ENCODE results near the gene ADCY5. TPM values are rescaled to one million over a fixed set of nuclear protein-coding genes. Genes with fewer than 3 reads are reported as not detected.

The ADCY5 gene
- total RNA-seq, 1 donor from 2014 or later: 232 TPM

DNA sequence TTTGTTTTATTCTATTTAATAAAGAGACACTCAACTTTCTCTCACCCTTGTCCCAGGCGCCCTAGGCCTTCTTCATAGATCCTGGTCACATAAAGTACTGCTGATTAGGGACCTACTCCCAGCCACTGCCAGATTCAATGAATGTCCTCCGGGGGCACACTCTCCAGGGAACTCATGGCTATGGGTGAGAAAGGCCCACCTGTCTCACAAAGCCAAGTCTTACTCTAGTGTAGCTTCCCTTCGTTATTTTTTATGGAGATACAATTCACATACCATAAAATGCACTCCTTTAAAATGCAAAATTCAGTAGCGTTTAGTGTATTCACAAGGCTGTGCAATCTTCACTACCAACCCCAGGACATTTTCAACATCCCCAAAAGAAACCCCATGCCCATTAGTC is 87.8 kb downstream of the ADCY5 start:
- intact Hi-C loops (cut with DNase I): no loop called here
- DNase-seq (ENCODE audit: missing footprints) (no peak), ATAC-seq (no peak)

DNA sequence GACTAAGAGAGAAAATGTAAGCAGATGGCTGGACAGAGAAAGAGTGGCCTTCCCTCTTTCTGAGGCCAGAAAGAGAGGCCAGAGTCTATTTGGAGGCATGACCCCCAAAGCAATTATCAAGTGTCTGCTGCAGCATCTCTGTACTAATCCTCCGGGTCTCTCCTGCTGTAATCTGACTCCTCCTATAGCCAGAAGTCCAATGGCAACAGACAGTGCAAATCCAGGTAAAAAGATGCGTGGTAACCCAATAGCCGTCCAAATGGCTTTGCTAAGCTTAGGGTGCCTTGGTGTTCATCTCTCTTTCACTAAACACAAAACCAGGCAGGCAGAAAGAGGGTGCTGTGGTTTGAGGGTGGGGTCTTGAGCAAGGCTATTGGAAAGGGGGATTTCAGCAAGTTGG is 91.6 kb downstream of the ADCY5 start:
- DNase-seq (ENCODE audit: missing footprints) (no peak), ATAC-seq (no peak)
- intact Hi-C loops (cut with DNase I): no loop called here

DNA sequence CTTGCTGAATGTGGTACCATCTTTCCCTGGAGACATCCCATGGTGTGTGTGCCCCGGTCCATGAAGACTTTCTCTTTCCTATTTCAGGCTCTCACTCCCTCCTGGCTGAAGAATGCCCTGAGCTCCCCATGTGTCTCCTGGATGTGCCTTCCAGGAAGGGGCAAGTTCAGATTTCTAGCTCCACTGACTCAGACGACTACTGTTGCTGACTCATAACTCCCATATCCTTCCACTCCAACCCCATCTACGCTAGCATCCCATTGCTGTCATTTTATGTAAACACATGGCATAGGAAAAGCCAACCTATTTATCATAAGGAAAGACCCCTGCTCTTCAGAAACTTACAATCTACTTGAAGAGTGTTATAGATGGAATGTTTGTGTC is 95.0 kb downstream of the ADCY5 start:
- no peak for DNase-seq (ENCODE audit: missing footprints)
- intact Hi-C loops (cut with DNase I): no loop called here
- ATAC-seq: no peak

- ATAC-seq: no peak
Observed at GRCh38 chr3:123353227-123353849, 95.6 kb downstream of the ADCY5 start.

DNA sequence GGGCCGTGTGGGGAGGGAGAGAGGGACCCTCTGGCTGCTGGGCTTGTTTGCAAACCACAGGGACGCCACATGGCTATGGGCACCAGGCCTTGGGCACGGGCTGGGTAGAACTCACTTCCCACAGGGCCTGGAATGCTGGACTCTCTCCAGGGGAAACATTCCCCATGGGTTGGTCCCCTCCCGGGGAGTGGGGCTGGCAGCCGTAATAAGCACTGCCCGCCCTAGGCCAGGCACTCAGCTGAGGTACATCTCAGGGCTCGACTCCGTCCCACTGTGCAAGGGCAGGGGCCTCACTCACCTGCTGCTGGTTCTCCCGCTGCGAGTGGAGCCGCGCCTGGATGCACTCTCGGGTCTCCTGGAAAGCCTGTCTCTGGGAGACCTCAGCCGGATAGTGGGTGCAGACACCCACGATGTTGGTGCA is 96.7 kb downstream of the ADCY5 start:
- intact Hi-C loops (cut with DNase I): no loop called here
- DNase-seq (ENCODE audit: missing footprints): peak; percentile 64
- peak; percentile 72 for ATAC-seq

More at GRCh38 chr3:123353227-123353849, 95.6 kb downstream of the ADCY5 start:
- intact Hi-C loops (cut with DNase I): no loop called here
- peak; percentile 18 for DNase-seq (ENCODE audit: missing footprints)

GRCh38 chr3:123351501-123351900 is 97.4 kb downstream of the ADCY5 start:
- ATAC-seq (no peak), DNase-seq (ENCODE audit: missing footprints) (peak; percentile 45)
- intact Hi-C loops (cut with DNase I): no loop called here

GRCh38 chr3:123350971-123351370 is 97.9 kb downstream of the ADCY5 start:
- no peak for ATAC-seq
- intact Hi-C loops (cut with DNase I): no loop called here
- DNase-seq (ENCODE audit: missing footprints): no peak

DNA sequence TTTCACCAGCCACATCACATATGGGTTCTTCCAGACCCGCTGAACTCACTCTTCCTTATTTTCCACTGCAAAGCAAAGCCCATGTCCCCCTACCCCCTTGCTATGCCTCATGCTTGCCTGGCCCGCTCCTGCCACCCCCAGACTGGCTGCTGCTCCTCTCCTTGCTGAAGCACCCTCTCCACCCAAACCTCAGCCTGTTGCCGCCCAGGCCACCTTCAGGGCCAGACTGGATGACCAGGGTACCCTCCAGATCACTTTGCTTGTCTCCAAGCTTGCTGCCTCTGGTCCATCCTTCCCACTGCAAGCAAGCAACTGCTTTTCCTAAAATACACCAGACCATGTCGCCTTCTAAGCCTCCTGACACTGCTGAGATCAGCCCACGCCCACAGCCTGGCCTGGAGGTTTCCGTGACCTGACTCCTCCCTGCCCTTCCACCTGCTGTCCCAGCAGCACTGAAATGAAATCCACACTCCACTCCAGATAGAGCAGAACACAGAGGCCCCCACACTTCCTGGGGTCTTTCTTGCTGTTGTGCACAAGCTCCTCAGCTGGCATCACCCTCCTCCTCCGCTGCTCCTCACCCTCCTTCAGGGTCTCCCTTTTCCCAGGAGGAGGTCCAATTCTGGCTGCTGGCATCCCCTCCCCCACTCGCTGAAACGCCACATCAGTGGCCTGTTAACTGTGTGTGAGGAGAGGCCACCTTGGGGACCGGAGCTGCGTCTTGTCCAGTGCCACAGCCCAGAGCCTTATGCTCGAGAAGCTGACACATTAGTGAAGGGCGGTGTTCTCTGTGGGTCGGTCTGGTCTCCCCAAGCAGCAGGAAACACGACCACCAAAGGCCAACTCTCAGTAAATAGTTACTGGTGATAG is 99.1 kb downstream of the ADCY5 start:
- no peak for DNase-seq (ENCODE audit: missing footprints)
- ATAC-seq: no peak
- intact Hi-C loops (cut with DNase I): loop anchor here (5.0 kb wide), 1 partner anchor 98 kb away; the partner anchor contains the start of gene ADCY5

DNA sequence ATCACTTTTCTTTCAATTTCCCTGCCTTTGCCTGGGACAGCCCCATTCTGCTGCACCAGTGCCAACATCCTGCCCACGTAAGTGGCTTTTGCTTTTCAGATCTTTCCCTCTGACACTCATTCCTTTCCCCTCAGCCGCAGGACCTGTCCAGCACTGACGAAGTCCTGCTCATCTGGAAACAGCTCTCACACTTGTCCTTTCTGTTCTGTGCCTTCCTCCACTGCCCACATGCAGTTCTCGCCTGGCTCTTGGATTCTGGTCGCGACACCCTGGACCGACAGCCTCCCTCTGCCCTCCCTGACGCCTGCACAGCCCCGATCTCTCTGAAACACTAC is 99.7 kb downstream of the ADCY5 start:
- DNase-seq (ENCODE audit: missing footprints): no peak
- no peak for ATAC-seq
- intact Hi-C loops (cut with DNase I): loop anchor here (5.0 kb wide), 1 partner anchor 98 kb away; the partner anchor contains the start of gene ADCY5

- no peak for DNase-seq (ENCODE audit: missing footprints)
- intact Hi-C loops (cut with DNase I): loop anchor here (5.0 kb wide), 1 partner anchor 99 kb away; the partner anchor contains the start of gene ADCY5
- no peak for ATAC-seq
Observed at GRCh38 chr3:123348471-123349200, 100.3 kb downstream of the ADCY5 start.

GRCh38 chr3:123347691-123348264 is 101.1 kb downstream of the ADCY5 start:
- intact Hi-C loops (cut with DNase I): loop anchor here (5.0 kb wide), 1 partner anchor 100 kb away; the partner anchor contains the start of gene ADCY5
- DNase-seq (ENCODE audit: missing footprints) (no peak), ATAC-seq (no peak)

DNA sequence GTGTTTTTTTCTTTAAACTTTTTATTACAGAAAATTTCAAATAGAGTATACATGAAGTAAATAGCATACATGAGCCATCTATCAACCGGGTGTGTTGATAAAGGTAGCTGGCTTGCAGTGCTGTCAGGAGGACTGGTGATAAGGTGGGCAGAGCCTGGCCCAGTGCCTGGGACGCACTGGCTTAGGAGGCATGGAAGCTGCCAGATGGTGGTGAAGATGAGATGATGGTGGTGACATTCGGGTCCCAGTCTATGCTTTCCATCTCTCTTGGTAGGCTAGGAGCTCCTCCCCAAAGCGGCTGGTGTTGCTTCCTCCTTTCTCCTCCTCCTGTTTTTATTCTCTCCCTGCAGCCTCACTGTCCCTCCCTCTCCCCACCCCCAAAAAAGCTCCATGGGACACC is 101.7 kb downstream of the ADCY5 start:
- ATAC-seq: peak; percentile 47
- intact Hi-C loops (cut with DNase I): loop anchor here (5.0 kb wide), 1 partner anchor 100 kb away; the partner anchor contains the start of gene ADCY5
- DNase-seq (ENCODE audit: missing footprints): no peak

- intact Hi-C loops (cut with DNase I): loop anchor here (5.0 kb wide), 1 partner anchor 101 kb away; the partner anchor contains the start of gene ADCY5
- no peak for DNase-seq (ENCODE audit: missing footprints)
- no peak for ATAC-seq
Observed at GRCh38 chr3:123346021-123346420, 102.9 kb downstream of the ADCY5 start.

- intact Hi-C loops (cut with DNase I): loop anchor here (5.0 kb wide), 1 partner anchor 102 kb away; the partner anchor contains the start of gene ADCY5
- no peak for ATAC-seq
- DNase-seq (ENCODE audit: missing footprints): no peak
Observed at GRCh38 chr3:123344907-123345594, 103.8 kb downstream of the ADCY5 start.

GRCh38 chr3:123344175-123344906 is 104.5 kb downstream of the ADCY5 start:
- intact Hi-C loops (cut with DNase I): no loop called here
- DNase-seq (ENCODE audit: missing footprints): no peak
- ATAC-seq: no peak

GRCh38 chr3:123343296-123344174 is 105.4 kb downstream of the ADCY5 start:
- ATAC-seq (peak; percentile 30), DNase-seq (ENCODE audit: missing footprints) (no peak)
- intact Hi-C loops (cut with DNase I): loop anchor here (1.0 to 2.0 kb wide), 2 partner anchors 29 to 59 kb away; no protein-coding TSS in a partner anchor
